Stimulated activated CD8-positive, alpha-beta memory T cell treated with anti-CD3 and anti-CD28 coated beads, Interleukin-15, amount 100 ng/mL, for 1 hour (primary cell): ENCODE measurements around the gene SMC6.

Source experiments
- DNase-seq: peaks from one replicate; pipeline ENCODE4 v3.0.0-alpha.2; 2020; ENCODE audit warnings: low read depth

Gene SMC6

DNA sequence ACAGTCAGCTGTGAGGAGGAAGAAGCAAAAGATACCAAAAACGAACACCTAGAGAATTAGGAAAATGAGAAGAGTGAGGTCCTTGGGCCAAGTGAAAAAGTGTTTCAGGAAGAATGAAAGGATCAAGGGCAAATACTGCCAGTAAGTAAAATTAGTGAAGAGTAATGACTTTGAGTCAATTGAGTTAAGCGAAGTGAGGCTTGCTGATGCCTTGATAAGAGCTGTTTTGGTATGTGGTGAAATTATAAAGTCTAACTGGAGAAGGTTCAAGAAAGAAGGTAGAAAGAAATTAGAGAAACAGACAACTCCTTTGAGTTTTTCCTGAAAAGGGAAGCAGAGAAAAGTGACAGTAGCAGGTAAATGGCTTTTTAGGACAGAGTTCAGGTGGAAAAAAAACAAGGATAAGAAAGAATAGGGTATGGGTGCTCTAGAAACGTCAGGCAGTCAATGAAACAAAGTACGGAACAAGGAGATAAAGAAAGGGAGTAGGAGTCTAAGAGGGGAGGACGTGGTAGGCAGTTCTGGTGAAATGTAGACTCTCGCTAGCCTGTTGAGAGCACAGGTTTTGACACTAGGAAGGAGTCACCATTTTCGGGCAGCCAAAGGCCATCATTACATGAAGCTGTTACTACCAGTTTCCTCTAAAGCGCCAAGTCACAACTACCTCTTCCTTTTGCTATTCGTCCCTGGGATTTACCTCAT is 42.9 kb downstream of the SMC6 start:
- no peak for DNase-seq

DNA sequence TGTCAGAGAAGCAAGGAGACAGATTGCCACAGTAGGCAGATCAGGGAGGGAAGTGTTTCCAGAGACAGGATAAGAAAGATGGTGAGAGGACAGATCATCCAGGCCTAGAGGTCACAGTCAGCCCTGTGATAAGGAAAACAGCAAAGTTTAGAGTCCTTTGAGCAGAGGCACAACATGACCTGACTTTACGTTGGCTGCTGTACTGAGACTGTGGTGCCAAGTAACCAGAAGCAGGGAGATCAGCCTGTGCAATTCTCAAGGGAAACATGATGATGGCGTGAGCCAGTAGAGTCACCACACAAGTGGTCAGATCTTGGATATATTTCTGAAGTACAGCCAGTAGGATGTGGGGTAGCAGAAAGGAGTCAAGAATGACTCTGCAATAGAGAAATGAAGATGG is 43.7 kb downstream of the SMC6 start:
- DNase-seq, result no peak

GRCh38 chr2:17708501-17708900 is 45.1 kb downstream of the SMC6 start:
- no peak for DNase-seq

DNA sequence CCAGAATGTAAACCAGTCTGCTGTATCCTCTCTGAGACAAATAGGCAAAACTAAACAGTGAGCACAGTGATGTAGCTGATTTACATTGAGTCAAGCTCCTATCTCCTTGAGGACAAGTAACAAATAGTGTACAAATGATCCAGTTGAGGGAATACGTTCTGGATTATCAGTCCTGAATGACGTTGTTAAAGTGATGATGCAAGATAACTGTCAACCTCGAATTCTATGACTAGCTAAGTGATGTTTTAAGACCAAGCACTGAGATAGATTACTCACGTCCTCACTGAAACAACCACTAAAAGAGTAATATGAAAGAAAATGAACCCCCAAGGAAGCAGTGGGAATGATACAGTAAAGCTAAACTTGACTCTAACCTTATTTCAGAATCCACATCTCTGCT is 46.8 kb downstream of the SMC6 start:
- DNase-seq, result no peak

- DNase-seq, result no peak
Measured at GRCh38 chr2:17690776-17691175, 62.8 kb downstream of the SMC6 start.

- no peak for DNase-seq
Measured at GRCh38 chr2:17689010-17689409, 64.6 kb downstream of the SMC6 start.

DNA sequence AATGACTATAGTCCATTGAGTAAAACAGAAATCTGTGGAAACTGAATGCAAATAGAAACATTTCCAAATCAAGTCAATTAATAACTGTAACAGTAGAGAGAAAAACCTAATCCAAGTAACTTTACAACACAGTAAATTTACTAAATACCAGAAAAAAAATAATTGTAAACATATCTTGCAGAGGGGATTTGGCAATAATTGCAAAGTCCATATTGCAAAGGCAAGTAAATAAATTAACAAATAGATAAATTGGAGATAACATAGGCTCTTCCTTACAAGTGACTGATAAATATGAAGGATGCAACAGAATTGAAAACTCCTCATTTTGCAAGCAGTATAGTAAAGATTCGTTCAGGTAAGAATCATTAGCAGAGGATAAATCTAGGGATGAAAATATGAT is 65.0 kb downstream of the SMC6 start:
- no peak for DNase-seq

- DNase-seq, result no peak
Measured at GRCh38 chr2:17683981-17684380, 69.6 kb downstream of the SMC6 start.

GRCh38 chr2:17682098-17682857 is 71.3 kb downstream of the SMC6 start:
- no peak for DNase-seq

DNA sequence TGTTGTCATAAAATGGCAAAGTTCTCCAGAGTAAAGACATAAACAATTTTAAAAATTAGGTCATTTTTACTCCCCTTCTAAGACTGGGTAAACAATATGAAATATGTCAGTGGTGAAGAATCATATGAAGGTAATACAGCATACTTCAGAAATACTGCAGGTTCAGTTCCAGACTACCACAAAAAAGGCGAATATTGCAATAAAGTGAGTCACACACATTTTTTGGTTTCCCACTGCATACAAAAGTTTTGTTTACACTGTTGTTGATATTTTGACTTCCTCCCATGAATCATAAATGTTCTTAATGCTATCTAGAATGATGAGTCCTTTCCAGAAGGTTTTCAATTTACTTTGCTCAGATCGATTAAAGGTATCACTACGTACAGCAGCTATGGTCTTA is 73.5 kb downstream of the SMC6 start:
- no peak for DNase-seq

DNA sequence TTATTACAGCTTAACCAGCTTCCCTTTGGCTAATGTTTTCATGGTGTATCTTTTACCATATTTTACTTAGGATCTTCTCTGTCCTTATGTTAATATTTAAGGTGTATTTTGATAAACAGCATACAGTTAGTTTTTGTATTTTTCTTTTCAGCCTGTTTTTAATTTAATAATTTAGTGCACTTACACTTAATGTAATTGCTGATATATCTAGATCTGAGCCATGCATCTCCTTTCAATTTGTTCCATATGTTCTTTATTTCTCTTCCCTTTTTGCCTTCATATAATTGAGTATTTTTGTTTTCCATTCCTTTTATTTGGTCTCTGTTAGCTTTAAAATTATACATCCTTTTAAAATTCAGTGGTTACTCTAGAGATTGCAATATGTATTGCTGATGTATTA is 78.8 kb downstream of the SMC6 start:
- DNase-seq, result no peak

- no peak for DNase-seq
Measured at GRCh38 chr2:17672583-17673317, 80.9 kb downstream of the SMC6 start.

DNA sequence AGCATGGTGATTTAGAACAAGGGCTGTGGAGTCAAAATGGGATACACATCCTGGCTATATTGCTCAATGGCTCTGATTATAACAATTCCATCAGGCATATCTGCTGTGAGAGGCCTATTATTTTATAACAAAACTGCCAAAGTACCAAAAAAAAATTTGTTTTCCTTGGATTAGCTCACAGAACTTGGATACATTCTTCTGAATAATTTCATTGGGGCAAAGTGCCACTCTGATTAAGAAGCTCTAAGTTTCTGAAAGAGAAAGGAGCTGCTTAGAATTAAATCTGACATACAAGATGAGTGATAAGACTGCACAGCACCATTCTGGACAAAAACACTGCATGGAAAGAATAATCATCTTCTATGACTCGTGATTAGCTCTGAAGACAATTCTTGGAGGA is 85.7 kb downstream of the SMC6 start:
- no peak for DNase-seq

GRCh38 chr2:17664534-17664933 is 89.1 kb downstream of the SMC6 start:
- DNase-seq, result no peak

DNA sequence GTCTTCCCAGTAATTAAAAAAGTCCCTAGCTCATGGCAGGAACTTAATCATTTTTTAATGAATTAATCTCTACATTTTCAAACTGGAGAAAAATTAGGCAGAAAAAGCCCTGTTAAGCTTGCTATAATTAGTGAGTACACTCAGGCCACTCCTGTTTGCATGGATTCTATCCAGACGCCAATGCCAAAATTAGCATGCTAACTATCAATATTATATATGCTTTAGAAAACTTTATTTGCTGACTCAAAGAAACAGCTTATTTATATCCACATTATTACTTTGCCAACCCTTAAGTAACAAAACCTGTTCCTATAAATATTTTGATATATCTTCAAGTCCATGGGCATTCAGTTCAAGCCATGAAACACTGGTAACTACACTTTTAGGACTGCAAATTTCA is 90.9 kb downstream of the SMC6 start:
- no peak for DNase-seq

GRCh38 chr2:17661460-17661859 is 92.2 kb downstream of the SMC6 start:
- DNase-seq, result no peak

DNA sequence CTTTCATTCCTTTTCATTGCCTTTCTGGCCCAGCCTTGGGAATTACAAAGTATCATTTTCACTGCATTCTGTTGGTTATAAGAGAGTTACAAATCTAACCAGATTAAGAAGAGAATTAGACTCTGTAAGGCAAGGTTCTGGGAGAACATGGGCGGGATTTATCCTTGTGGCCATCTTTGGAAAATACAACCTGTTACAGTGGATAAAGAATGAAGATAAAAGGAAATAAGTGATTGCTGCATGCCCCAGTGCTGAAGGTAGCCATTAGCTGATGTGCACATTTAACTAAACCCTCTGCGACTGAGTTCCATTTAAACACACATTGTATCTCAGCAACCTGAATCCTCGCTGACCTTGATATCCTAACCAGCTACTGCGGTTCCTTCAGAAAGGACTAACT is 93.4 kb downstream of the SMC6 start:
- no peak for DNase-seq

DNA sequence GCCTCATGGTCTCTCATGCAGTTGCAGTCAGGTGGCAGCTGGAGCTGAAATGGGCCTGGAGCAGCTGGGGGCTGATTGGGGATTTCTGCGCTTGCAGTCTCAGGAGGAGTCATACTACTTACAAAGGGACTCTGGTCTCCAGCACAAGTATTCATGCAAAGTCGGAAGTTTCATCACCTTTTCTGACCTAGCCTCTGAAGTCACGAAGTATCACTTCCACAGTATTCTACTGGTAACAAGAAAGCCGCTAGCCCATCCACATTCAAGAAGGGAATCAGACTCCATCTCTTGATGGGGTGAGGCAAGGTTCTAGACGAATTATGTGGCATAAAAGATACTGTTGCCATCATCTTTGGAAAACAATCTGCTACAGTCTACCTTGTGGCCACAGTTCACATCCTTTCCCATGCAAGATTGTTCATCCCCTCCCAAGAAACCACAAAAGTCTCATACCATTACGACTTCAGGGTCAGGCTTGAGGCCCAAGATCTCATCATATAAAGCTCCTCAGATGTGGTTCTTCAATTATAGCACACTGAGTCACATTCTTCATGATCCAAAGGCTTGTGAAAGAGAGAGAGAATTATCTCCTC is 95.3 kb downstream of the SMC6 start:
- DNase-seq, result no peak

GRCh38 chr2:17657759-17658158 is 95.9 kb downstream of the SMC6 start:
- DNase-seq, result no peak

- DNase-seq, result no peak
Measured at GRCh38 chr2:17652681-17653394, 100.8 kb downstream of the SMC6 start.

DNA sequence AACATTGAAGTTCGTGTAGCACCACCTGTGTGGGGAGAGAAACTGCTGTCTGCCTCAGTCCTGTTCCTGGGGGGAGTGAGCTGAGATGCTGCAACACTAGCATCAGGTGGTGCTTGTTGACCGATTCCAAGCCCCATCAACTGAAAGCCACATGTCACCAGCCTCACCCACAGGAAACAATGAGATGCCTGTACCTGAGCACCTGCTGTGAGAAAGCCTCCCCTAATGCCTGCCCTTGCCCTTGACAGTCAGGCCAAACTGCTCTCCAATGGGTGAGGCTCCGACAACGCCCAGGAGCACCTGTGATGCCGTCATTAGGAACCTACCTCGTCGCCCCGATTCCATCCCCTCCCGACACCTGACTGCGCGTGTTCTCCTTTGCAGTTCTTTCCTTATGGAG is 104.6 kb downstream of the SMC6 start:
- no peak for DNase-seq

GRCh38 chr2:17648581-17648980 is 105.0 kb downstream of the SMC6 start:
- DNase-seq, result no peak
